OCI-LY3 (cell line): ENCODE measurements around the gene IGSF22.

ENCODE experiments used
- EZH2phosphoT487 ChIP-seq: fragments of 200-600 bp; shearing (Covaris generic); IDR thresholded peaks from 2 replicates; pipeline ENCODE4 v1.6.1; 2018; ENCODE audit warnings: antibody characterized with exemption, mixed run types, low read depth
- TF ChIP-seq, protein P1 (sequence below): fragments of 200-600, 300-600 bp; sonication (generic); IDR thresholded peaks from 2 replicates; pipeline ENCODE4 v1.5.1; 2014; ENCODE audit warnings: antibody characterized with exemption, low read length, low read depth

DNA sequence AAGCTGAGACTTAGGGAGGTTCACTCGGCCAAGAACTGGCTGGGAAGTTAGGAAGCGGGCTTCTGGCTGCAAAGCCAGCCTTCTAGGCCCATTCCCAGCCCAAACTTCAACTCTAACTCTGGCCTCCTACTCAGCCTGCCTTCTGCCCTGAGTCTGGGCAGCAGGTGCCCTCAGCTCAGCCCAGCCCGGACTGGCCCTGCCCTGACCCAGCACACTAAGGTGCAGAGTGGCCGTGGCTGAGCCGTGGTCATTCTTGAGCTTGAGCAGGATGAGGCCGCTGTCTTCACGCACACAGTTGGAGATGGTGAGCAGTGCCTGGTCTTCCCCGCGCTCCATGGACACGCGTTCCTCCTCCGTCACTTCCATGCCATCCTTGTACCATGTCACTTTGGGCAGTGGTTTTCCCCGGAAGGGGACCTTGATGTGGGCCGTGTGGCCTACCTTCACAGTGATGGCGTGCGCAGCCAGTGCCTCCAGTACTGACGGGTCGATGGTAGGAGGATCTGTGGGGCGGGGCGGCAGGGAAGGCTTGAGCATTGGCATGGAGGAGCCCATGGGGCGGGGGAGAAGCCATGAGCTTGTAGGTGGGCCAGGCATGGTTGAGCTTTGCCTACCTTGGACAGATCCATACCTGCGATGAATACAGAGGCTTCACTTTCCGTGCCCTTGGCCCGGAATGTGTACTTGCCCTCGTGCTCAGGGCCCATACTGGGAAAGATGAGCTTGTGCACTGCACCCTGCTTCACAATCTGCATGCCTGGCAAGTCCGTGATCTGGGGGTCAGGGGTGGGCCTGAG, 12.1 kb downstream of the IGSF22 start:
- TF ChIP-seq, protein P1, sequence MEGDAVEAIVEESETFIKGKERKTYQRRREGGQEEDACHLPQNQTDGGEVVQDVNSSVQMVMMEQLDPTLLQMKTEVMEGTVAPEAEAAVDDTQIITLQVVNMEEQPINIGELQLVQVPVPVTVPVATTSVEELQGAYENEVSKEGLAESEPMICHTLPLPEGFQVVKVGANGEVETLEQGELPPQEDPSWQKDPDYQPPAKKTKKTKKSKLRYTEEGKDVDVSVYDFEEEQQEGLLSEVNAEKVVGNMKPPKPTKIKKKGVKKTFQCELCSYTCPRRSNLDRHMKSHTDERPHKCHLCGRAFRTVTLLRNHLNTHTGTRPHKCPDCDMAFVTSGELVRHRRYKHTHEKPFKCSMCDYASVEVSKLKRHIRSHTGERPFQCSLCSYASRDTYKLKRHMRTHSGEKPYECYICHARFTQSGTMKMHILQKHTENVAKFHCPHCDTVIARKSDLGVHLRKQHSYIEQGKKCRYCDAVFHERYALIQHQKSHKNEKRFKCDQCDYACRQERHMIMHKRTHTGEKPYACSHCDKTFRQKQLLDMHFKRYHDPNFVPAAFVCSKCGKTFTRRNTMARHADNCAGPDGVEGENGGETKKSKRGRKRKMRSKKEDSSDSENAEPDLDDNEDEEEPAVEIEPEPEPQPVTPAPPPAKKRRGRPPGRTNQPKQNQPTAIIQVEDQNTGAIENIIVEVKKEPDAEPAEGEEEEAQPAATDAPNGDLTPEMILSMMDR = no peak
- no peak for TF ChIP-seq EZH2phosphoT487
